Measurements from ENCODE around the gene MICU1.
"Not testable (repeated sequence)": the region's sequence is repeated elsewhere in the genome, so short reads cannot be mapped to it uniquely, and the experiment has no call there.

MICU1 gene

GRCh38 chr10:72563327-72563932 is 62.4 kb downstream of the MICU1 start:
- H3K4me3 Mint-ChIP-seq = peak overlapping the region; percentile 69
- peaks cover 48% of the 10 kb centered on the region for H3K36me3 Mint-ChIP-seq (ENCODE audit: low read depth)
- no peaks in the 10 kb centered on the region for H3K27me3 Mint-ChIP-seq (ENCODE audit: low read depth)
- H3K9me3 Mint-ChIP-seq = no peaks in the 10 kb centered on the region
- peaks cover 41% of the 10 kb centered on the region for H3K4me1 Mint-ChIP-seq (ENCODE audit: low read depth)
- peak overlapping the region; percentile 92 for H3K27ac Mint-ChIP-seq

- H3K27me3 Mint-ChIP-seq (ENCODE audit: low read depth) = no peaks in the 10 kb centered on the region
- peak overlapping the region; percentile 16 for H3K27ac Mint-ChIP-seq
- H3K36me3 Mint-ChIP-seq (ENCODE audit: low read depth) = peaks cover 47% of the 10 kb centered on the region
Observed at GRCh38 chr10:72561745-72562166, 64.1 kb downstream of the MICU1 start.

GRCh38 chr10:72557362-72557761 is 68.5 kb downstream of the MICU1 start:
- peaks cover 13% of the 10 kb centered on the region for H3K4me1 Mint-ChIP-seq (ENCODE audit: low read depth)
- no peaks in the 10 kb centered on the region for H3K9me3 Mint-ChIP-seq
- no peaks in the 10 kb centered on the region for H3K27me3 Mint-ChIP-seq (ENCODE audit: low read depth)
- H3K27ac Mint-ChIP-seq = no peak overlapping the region
- H3K36me3 Mint-ChIP-seq (ENCODE audit: low read depth) = peaks cover 29% of the 10 kb centered on the region
- H3K4me3 Mint-ChIP-seq = no peak overlapping the region

More at GRCh38 chr10:72561745-72562166, 64.1 kb downstream of the MICU1 start:
- no peak overlapping the region for H3K4me3 Mint-ChIP-seq
- no peaks in the 10 kb centered on the region for H3K9me3 Mint-ChIP-seq
- H3K4me1 Mint-ChIP-seq (ENCODE audit: low read depth) = peaks cover 31% of the 10 kb centered on the region

GRCh38 chr10:72552857-72553256 is 73.0 kb downstream of the MICU1 start:
- no peak overlapping the region for H3K27ac Mint-ChIP-seq
- no peak overlapping the region for H3K4me3 Mint-ChIP-seq
- no peaks in the 10 kb centered on the region for H3K27me3 Mint-ChIP-seq (ENCODE audit: low read depth)
- no peaks in the 10 kb centered on the region for H3K9me3 Mint-ChIP-seq
- H3K36me3 Mint-ChIP-seq (ENCODE audit: low read depth) = peaks cover 11% of the 10 kb centered on the region
- H3K4me1 Mint-ChIP-seq (ENCODE audit: low read depth) = no peaks in the 10 kb centered on the region

GRCh38 chr10:72550239-72550638 is 75.6 kb downstream of the MICU1 start:
- H3K27me3 Mint-ChIP-seq (ENCODE audit: low read depth) = no peaks in the 10 kb centered on the region

GRCh38 chr10:72545546-72545945 is 80.3 kb downstream of the MICU1 start:
- Mint-ChIP-seq H3K36me3 (ENCODE audit: low read depth) (peaks cover 25% of the 10 kb centered on the region), H3K4me3 (no peak overlapping the region), H3K9me3 (peaks cover 6% of the 10 kb centered on the region), H3K27ac (no peak overlapping the region), H3K27me3 (ENCODE audit: low read depth) (no peaks in the 10 kb centered on the region), H3K4me1 (ENCODE audit: low read depth) (no peaks in the 10 kb centered on the region)

More at GRCh38 chr10:72550239-72550638, 75.6 kb downstream of the MICU1 start:
- Mint-ChIP-seq H3K36me3 (ENCODE audit: low read depth) (peaks cover 14% of the 10 kb centered on the region), H3K9me3 (no peaks in the 10 kb centered on the region), H3K4me3 (no peak overlapping the region), H3K4me1 (ENCODE audit: low read depth) (no peaks in the 10 kb centered on the region), H3K27ac (no peak overlapping the region)

- not testable (repeated sequence) for H3K4me1 Mint-ChIP-seq (ENCODE audit: low read depth); H3K9me3 Mint-ChIP-seq; H3K4me3 Mint-ChIP-seq; H3K27ac Mint-ChIP-seq; H3K27me3 Mint-ChIP-seq (ENCODE audit: low read depth)
- H3K36me3 Mint-ChIP-seq (ENCODE audit: low read depth) = peaks cover 22% of the 10 kb centered on the region
Observed at GRCh38 chr10:72543855-72544254, 82.0 kb downstream of the MICU1 start.

GRCh38 chr10:72542396-72542815 is 83.5 kb downstream of the MICU1 start:
- H3K9me3 Mint-ChIP-seq = peaks cover 9% of the 10 kb centered on the region
- no peaks in the 10 kb centered on the region for H3K27me3 Mint-ChIP-seq (ENCODE audit: low read depth)
- H3K4me1 Mint-ChIP-seq (ENCODE audit: low read depth) = peaks cover 15% of the 10 kb centered on the region
- no peak overlapping the region for H3K4me3 Mint-ChIP-seq
- H3K36me3 Mint-ChIP-seq (ENCODE audit: low read depth) = peaks cover 20% of the 10 kb centered on the region
- H3K27ac Mint-ChIP-seq = no peak overlapping the region

- no peak overlapping the region for H3K27ac Mint-ChIP-seq
- no peaks in the 10 kb centered on the region for H3K27me3 Mint-ChIP-seq (ENCODE audit: low read depth)
- H3K36me3 Mint-ChIP-seq (ENCODE audit: low read depth) = peaks cover 20% of the 10 kb centered on the region
- H3K9me3 Mint-ChIP-seq = peaks cover 9% of the 10 kb centered on the region
- peaks cover 20% of the 10 kb centered on the region for H3K4me1 Mint-ChIP-seq (ENCODE audit: low read depth)
- no peak overlapping the region for H3K4me3 Mint-ChIP-seq
Observed at GRCh38 chr10:72541337-72541736, 84.5 kb downstream of the MICU1 start.

GRCh38 chr10:72540193-72540807 is 85.6 kb downstream of the MICU1 start:
- no peaks in the 10 kb centered on the region for H3K27me3 Mint-ChIP-seq (ENCODE audit: low read depth)
- no peak overlapping the region for H3K4me3 Mint-ChIP-seq
- peaks cover 21% of the 10 kb centered on the region for H3K36me3 Mint-ChIP-seq (ENCODE audit: low read depth)
- peaks cover 24% of the 10 kb centered on the region for H3K4me1 Mint-ChIP-seq (ENCODE audit: low read depth)
- peaks cover 9% of the 10 kb centered on the region for H3K9me3 Mint-ChIP-seq
- no peak overlapping the region for H3K27ac Mint-ChIP-seq

GRCh38 chr10:72539137-72539536 is 86.7 kb downstream of the MICU1 start:
- no peak overlapping the region for H3K4me3 Mint-ChIP-seq
- H3K9me3 Mint-ChIP-seq = peaks cover 9% of the 10 kb centered on the region
- H3K27ac Mint-ChIP-seq = no peak overlapping the region
- H3K27me3 Mint-ChIP-seq (ENCODE audit: low read depth) = no peaks in the 10 kb centered on the region
- peaks cover 19% of the 10 kb centered on the region for H3K36me3 Mint-ChIP-seq (ENCODE audit: low read depth)
- H3K4me1 Mint-ChIP-seq (ENCODE audit: low read depth) = peaks cover 24% of the 10 kb centered on the region

- Mint-ChIP-seq H3K36me3 (ENCODE audit: low read depth) (peaks cover 2% of the 10 kb centered on the region), H3K4me1 (ENCODE audit: low read depth) (no peaks in the 10 kb centered on the region), H3K4me3 (no peak overlapping the region), H3K27ac (no peak overlapping the region), H3K9me3 (no peaks in the 10 kb centered on the region), H3K27me3 (ENCODE audit: low read depth) (no peaks in the 10 kb centered on the region)
Observed at GRCh38 chr10:72525689-72526088, 100.2 kb downstream of the MICU1 start.

- H3K4me3 Mint-ChIP-seq = no peak overlapping the region
- H3K36me3 Mint-ChIP-seq (ENCODE audit: low read depth) = peaks cover 2% of the 10 kb centered on the region
- H3K9me3 Mint-ChIP-seq = no peaks in the 10 kb centered on the region
- H3K27ac Mint-ChIP-seq = no peak overlapping the region
- H3K27me3 Mint-ChIP-seq (ENCODE audit: low read depth) = no peaks in the 10 kb centered on the region
- H3K4me1 Mint-ChIP-seq (ENCODE audit: low read depth) = no peaks in the 10 kb centered on the region
Observed at GRCh38 chr10:72525277-72525676, 100.6 kb downstream of the MICU1 start.

- H3K27me3 Mint-ChIP-seq (ENCODE audit: low read depth) = no peaks in the 10 kb centered on the region
- no peak overlapping the region for H3K27ac Mint-ChIP-seq
- H3K36me3 Mint-ChIP-seq (ENCODE audit: low read depth) = peaks cover 2% of the 10 kb centered on the region
- no peaks in the 10 kb centered on the region for H3K4me1 Mint-ChIP-seq (ENCODE audit: low read depth)
- no peaks in the 10 kb centered on the region for H3K9me3 Mint-ChIP-seq
- H3K4me3 Mint-ChIP-seq = no peak overlapping the region
Observed at GRCh38 chr10:72524489-72524888, 101.4 kb downstream of the MICU1 start.

- H3K9me3 Mint-ChIP-seq = no peaks in the 10 kb centered on the region
- no peak overlapping the region for H3K4me3 Mint-ChIP-seq
- H3K27me3 Mint-ChIP-seq (ENCODE audit: low read depth) = no peaks in the 10 kb centered on the region
- H3K4me1 Mint-ChIP-seq (ENCODE audit: low read depth) = no peaks in the 10 kb centered on the region
- no peak overlapping the region for H3K27ac Mint-ChIP-seq
- peaks cover 2% of the 10 kb centered on the region for H3K36me3 Mint-ChIP-seq (ENCODE audit: low read depth)
Observed at GRCh38 chr10:72523932-72524396, 101.9 kb downstream of the MICU1 start.
